Measurements from ENCODE around the gene CARMIL1.

- TF ChIP-seq CTCF (IDR thresholded peaks at IDR 0.05 in 8 of 11, conservative IDR thresholded peaks at IDR 0.05 in 3 of 11) (no peak), POLR2A (IDR thresholded peaks at IDR 0.05) (no peak), POLR2AphosphoS5 (IDR thresholded peaks at IDR 0.05) (no peak)
Measured at GRCh38 chr6:25612666-25613065, 333.5 kb downstream of the CARMIL1 start.

Data from spleen (tissue), 7 donors.